HG02678 (cell line): ENCODE results near the gene SKIC8.
A peak's percentile ranks its signal among the peaks of the same experiment; 100 is the strongest.

Source experiments
- ATAC-seq: cut with Tn5 transposase; IDR thresholded peaks from one replicate; pipeline ENCODE4 v1.9.1; 2021; ENCODE audit warnings: mild to moderate bottlenecking, moderate library complexity; ENCODE audit not compliant: unreplicated experiment

Gene SKIC8

GRCh38 chr15:78299101-78299930 is at the start of gene SKIC8:
Gene SKIC8 (minus strand): TSS chr15:78299609. CDS start chr15:78295686, 3,923 bp downstream.
- ATAC-seq = peak; percentile 91

- ATAC-seq = no peak
Observed at GRCh38 chr15:78347586-78348543, 48.5 kb upstream of the SKIC8 start.

- no peak for ATAC-seq
Observed at GRCh38 chr15:78345396-78346125, 46.2 kb upstream of the SKIC8 start.

GRCh38 chr15:78343276-78344060 is 44.1 kb upstream of the SKIC8 start:
- ATAC-seq = no peak

GRCh38 chr15:78342021-78342420 is 42.6 kb upstream of the SKIC8 start:
- ATAC-seq = no peak

- no peak for ATAC-seq
Observed at GRCh38 chr15:78341057-78341987, 41.9 kb upstream of the SKIC8 start.

- no peak for ATAC-seq
Observed at GRCh38 chr15:78340231-78341056, 41.0 kb upstream of the SKIC8 start, which contains the start of gene CRABP1. Gene CRABP1 (plus strand): TSS chr15:78340353. CDS start chr15:78340429, 76 bp downstream.

- ATAC-seq = no peak
Observed at GRCh38 chr15:78339559-78339958, 40.1 kb upstream of the SKIC8 start.

- ATAC-seq = no peak
Observed at GRCh38 chr15:78338781-78339180, 39.4 kb upstream of the SKIC8 start.

GRCh38 chr15:78335985-78336384 is 36.6 kb upstream of the SKIC8 start:
- no peak for ATAC-seq

GRCh38 chr15:78334845-78335244 is 35.4 kb upstream of the SKIC8 start:
- ATAC-seq = no peak

- ATAC-seq = no peak
Observed at GRCh38 chr15:78329625-78330024, 30.2 kb upstream of the SKIC8 start.

GRCh38 chr15:78327466-78327865 is 28.1 kb upstream of the SKIC8 start:
- no peak for ATAC-seq

- ATAC-seq = no peak
Observed at GRCh38 chr15:78325092-78325843, 25.9 kb upstream of the SKIC8 start.

- ATAC-seq = no peak
Observed at GRCh38 chr15:78324144-78324543, 24.7 kb upstream of the SKIC8 start.

- no peak for ATAC-seq
Observed at GRCh38 chr15:78323693-78324092, 24.3 kb upstream of the SKIC8 start.

GRCh38 chr15:78322724-78323521 is 23.5 kb upstream of the SKIC8 start:
- no peak for ATAC-seq
